DMS79 treated with DMSO at 0.1 percent for 48 hours (cell line): ENCODE results near the gene MDH1.
A peak's percentile ranks its signal among the peaks of the same experiment; 100 is the strongest.
"Not testable (repeated sequence)": the region's sequence is repeated elsewhere in the genome, so short reads cannot be mapped to it uniquely, and the experiment has no call there.

Experiments used
- DNase-seq: peaks from one replicate; lab custom pipeline; 2025; lab: John Stamatoyannopoulos, UW

The MDH1 gene

DNA sequence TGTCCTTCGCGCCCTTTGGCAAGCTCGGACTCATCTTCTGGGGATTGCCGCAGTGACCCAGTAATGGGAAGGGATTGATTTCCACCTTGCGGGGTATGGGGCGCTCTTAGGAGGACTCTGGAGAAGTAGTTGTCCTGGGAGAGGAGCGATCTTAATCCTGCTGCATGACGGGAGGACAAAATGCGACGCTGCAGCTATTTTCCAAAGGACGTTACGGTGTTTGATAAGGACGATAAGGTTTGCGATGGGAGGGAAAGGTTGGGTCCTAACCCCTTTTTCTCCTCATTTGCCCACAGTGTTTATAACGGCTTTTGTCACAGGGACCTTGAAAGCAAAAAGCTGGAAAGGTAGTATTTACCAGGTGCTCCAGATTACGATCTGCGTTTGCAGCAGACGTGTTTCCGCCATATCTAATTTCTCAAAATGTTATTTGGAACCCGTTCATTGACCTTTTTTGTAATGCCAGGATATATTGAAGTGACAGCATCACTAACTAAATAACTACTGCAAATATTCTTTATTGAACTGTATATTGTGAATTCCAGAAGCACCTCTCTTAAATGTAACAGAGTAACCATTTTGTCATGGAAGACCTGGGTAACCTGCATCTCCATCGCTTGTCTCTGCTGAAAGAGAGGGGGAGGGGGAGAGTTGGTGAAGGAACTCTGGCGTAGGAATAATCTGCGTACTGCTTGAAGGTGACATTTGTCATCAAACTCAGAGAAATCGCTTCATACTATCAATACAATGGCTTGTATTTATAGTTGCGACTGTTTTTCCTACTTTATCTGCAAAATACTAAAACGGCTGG lies 590 bp downstream of the MDH1 start:
- DNase-seq, result peak; percentile 56

- no peak for DNase-seq
Measured at GRCh38 chr2:63590626-63591408, 2.1 kb downstream of the MDH1 start.

GRCh38 chr2:63591566-63592175 lies 2.9 kb downstream of the MDH1 start:
- no peak for DNase-seq

DNA sequence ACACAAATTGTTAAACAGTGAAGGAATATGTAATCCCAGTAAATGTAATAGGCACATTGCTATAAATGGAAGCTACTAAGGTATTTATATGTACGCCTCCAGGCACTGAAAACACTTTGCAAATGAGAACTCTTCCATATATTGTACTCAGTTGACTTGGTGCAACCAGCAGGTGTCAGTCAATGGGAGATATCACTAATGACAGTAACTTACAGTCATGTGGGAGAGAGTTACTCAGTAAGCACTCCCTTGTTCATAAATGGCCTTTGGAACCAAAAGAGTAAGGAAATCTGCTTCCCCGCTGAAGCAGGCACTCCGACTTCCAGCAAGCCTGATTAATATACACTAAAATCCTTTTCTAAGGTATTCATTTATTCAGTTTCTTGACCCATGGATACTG lies 5.9 kb downstream of the MDH1 start:
- DNase-seq, result no peak

DNA sequence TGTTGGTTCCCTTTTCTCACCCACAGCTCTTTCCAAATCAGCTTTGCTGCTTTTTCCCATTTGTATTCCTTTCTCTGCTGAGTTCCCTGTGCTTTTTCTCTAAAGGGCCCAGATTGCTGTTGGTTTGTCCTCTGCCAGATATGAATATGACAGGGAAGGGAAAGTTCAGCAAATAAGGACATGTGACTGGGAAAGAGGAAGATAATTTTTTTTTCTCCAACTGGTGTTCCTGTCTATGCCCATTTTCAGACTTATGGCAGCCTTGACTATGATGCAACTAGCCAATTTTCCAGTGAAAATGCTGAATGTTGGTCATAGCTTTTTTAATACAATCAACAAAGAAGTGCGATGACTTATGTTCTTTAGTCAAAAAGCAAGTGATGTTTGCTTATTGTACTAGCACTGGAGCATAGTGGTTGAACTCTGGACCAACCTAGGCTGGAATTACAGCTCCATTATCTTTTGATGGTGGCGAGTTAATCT lies 7.7 kb downstream of the MDH1 start:
- DNase-seq, result no peak

DNA sequence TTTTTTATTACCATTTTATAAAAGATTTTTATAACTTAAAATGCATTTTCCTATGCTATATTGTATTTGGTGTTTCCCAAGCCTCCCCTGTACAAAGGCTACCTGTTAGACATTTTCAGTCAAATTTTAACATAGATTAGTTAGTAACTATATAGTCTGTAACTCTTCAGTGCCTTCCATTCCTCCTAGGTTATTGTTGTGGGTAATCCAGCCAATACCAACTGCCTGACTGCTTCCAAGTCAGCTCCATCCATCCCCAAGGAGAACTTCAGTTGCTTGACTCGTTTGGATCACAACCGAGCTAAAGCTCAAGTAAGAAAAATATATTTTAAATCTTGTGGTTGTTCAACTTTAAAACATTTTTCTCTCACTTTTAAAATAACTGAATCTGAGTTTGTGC lies 10.2 kb downstream of the MDH1 start:
- no peak for DNase-seq

GRCh38 chr2:63600881-63601460 lies 12.2 kb downstream of the MDH1 start:
- DNase-seq, result no peak

DNA sequence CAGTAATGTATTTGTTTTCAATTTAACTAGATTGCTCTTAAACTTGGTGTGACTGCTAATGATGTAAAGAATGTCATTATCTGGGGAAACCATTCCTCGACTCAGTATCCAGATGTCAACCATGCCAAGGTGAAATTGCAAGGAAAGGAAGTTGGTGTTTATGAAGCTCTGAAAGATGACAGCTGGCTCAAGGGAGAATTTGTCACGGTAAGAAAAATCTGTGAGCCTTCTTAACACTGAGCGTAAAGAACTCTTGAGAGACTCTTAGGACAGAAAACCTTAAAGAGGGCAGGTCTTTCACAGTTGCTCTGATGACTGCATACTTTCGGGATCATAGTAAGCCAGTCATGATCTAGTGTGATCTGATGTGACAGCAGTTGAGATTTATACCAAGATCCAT lies 15.9 kb downstream of the MDH1 start:
- DNase-seq, result no peak

DNA sequence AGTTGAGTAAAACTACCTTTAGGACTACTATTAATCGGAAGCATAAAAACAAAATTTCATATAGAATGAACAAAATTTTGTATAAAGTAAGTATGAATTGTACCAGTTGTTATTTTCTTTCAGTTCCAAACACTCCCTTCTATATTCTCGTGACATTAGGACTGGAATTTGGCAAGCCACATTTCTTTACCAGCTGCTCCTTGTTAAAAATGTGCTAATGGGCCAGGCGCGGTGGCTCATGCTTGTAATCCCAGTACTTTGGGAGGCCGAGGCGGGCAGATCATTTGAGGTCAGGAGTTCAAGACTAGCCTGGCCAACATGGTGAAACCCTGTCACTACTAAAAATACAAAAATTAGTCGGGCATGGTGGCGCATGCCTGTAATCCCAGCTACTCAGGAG lies 20.1 kb downstream of the MDH1 start:
- not testable (repeated sequence) for DNase-seq

- DNase-seq, result no peak
Measured at GRCh38 chr2:63610525-63610924, 21.8 kb downstream of the MDH1 start.

DNA sequence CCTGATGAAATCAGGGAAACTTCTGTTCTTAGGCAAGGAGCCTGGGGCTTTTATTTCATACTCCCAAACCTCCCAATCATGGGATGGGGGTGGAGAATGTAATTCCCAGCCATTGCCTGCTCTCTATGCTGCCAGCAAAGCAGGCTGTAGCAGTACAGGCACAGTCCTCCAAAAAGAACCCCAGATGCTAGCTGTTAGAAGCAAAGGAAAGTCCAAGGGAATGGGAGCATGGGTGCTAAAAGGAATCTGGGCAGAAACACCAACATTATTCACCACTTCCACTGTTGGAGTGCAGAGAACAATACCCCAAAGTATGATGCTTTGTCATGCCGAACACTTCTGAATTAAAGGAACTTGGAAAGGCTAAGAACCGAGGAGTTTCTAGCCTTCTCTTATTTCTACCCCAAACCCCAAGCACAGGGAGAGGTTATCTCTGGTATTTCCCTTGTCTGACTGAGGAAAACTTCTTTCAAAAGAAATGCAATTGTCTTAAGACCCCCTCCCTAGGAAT lies 24.7 kb downstream of the MDH1 start:
- DNase-seq, result no peak

DNA sequence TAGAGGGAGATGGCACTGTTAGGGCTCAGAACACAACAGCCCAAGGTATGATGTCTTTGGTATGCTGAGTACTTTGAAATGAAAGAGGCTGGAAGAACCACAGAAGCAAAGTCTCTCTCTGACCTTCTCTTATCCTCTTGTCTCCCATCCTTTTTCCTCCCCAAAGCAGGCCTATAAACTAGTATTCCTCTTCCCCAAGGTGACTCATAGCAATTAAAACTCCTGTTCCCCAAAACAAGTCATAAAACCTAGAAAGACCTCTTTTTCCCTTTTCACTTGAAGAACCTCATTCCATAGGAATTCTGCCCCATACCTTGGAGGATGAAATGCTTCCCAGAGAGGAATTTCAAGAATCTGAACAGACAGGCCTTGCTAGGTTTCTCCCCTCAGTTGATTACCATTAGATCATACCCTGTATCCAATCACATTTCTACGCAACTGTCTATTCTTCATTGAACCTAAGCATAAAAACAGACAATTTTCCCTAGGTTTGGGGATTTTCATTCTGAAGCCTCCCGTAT lies 25.7 kb downstream of the MDH1 start:
- DNase-seq, result no peak

DNA sequence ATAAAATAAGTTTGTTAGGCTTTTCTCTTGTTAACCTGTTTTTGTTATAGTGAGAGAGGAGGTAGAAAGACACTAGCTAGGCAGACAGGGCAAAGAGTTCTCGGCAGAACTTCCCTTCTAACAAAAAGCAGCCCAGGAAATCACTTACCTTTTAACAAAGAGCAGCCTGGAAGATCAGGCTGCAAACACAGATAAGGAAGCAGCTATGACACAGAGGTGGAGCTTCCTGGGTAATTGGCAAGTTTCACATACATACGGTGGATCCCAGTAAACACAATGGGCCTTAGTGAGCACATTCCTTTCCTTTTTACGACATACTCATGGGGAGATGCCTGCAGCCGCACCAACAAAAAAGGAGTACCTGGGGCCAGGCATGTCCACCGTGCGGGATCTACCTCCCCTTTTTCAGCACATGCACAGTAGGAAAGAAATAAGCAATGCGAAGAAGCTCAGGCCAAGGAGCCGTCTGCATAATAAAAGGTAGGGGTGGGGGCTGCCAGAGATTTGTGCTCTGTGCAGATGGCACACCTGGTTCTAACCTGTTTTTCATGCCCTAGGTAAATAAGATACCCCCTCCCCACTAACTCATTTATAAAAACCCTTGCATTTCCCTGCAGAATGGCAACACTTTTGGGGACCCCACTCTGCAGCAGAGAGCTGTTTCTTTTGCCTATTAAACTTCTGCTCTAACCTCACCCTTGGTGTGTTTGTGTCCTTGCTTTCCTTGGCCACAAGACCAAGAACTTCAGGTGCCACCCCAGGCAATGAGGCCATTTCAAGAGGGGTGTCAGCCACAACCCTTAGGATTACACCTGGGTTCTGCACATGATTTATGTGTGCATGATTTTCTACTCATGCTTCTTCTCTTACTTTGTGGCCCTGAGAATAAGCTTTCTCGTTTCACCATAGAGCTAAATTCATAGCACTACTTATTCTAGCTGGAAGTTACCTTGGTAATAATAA lies 26.5 kb downstream of the MDH1 start:
- no peak for DNase-seq

DNA sequence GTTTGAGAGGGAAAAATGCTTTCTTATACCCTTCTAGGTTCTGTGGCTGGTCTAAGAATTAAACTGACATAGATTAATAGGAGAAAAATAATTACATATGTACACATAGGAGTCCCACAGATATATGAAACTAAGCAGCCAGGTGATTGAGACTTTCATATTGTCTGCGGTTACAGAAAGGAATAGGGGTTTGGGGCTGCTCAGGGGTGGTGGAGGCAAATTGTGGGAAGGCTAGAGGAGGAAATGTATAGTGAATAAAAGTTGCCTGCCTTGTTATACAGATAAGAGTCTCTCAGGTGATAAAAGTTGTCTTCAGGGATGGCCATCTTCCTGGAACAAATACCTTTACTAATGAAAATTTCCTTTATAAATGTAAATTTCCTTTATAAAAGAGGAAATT lies 28.6 kb downstream of the MDH1 start:
- no peak for DNase-seq

- no peak for DNase-seq
Measured at GRCh38 chr2:63619328-63619727, 30.6 kb downstream of the MDH1 start.

DNA sequence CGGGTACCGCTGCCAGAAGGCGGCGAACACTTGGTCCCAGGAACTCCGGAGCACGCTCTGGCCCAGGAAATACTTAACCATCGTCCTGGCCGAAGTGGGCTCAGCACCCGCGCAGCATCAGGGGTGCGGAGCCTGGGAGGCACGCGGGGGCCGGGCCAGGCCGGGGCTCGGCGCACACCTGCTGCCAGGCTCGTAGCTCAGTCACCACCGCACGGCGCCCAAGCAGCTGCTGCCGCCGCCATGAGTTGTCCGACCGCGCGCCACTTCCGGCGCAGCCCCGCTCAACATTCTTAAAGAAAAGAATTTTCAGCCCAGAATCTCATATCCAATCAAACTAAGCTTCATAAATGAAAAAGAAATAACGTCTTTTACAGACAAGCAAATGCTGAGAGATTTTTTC lies 34.0 kb downstream of the MDH1 start:
- no peak for DNase-seq

DNA sequence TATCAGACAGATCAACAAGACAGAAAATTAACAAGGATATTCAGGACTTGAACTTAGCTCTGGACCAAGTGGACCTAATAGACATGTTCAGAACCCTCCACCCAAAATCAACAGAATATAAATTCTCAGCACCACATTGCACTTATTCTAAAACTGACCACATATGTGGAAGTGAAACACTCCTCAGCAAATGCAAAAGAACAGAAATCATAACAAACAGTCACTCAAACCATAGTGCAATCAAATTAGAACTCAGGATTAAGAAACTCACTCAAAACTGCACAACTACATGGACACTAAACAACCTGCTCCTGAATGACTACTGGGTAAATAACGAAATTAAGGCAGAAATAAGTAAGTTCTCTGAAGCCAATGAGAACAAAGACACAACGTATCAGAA lies 35.0 kb downstream of the MDH1 start:
- DNase-seq, result not testable (repeated sequence)

GRCh38 chr2:63627866-63628265 lies 39.1 kb downstream of the MDH1 start:
- DNase-seq, result no peak

DNA sequence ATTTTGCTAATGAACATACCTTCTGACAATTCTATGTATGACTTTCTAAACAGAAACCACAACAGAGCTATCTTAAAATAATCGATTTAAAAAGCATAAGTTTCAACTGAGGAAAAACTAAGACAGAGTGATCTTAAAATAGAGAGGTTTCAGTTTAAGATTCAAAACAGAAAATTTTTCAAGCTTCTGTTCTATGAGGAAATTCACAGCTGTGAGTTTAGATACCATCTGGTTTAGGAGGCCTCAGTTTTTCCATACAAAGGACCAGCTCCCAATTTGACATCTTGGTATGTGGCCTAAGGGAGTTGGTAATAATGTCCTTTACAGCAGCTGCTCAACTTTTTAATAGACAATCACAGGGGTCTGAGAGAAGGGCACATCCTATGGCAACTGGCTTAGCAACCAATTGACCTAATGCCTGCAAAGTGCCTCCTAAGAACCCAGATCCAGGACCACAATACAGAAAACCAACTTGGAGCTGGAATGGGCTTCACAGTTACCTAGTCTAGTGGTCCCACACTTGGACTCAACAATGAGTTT lies 39.7 kb downstream of the MDH1 start:
- DNase-seq, result no peak

DNA sequence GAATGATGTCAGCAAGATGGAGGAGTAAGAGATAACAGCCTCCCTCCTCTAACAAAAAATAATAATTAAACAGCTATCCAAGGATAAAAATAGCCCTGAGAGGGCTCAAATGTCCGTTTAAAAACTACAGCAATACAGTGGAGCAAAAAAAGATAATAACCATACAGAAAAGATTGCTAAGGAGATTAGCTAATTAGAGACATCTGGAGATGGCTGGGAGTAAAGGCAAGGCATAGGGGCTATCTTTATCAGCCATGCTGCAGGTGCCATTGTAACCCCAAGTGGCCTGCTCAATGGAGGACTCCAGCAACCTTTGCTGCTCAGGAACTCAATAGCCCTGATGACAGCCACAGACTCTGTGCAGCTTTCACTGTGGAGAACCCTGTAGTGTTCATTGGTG lies 42.7 kb downstream of the MDH1 start:
- no peak for DNase-seq

GRCh38 chr2:63632382-63632781 lies 43.6 kb downstream of the MDH1 start:
- no peak for DNase-seq
